Liver (tissue), 9 donors: ENCODE measurements around the gene LDHB. TPM values are rescaled to one million over a fixed set of nuclear protein-coding genes. Genes with fewer than 3 reads are reported as not detected.

Experiments
- DNase-seq: peaks from one replicate; pipeline ENCODE4 v3.0.0-alpha.2; 2017; ENCODE audit warnings: low spot score
- H3K27ac ChIP-seq, 2 donors: one replicate each; pipeline ENCODE4 v1.7.0; 2013; ENCODE audit warnings: inconsistent platforms in 2 of 2, low read length in 2 of 2, control low read depth in 1 of 2, low read depth in 1 of 2, mild to moderate bottlenecking in 1 of 2
- H3K27me3 ChIP-seq, 4 donors: one replicate each; pipeline versions ENCODE4 v1.6.1 to v1.7.0; 2013; ENCODE audit warnings: low read length in 3 of 4, inconsistent platforms in 1 of 4, mild to moderate bottlenecking in 1 of 4, moderate library complexity in 1 of 4; ENCODE audit not compliant: control insufficient read depth in 4 of 4, insufficient read depth in 4 of 4
- H3K36me3 ChIP-seq, 4 donors: one replicate each; pipeline versions ENCODE4 v1.6.1 to v1.7.0; 2013; ENCODE audit warnings: low read length in 3 of 4, mild to moderate bottlenecking in 3 of 4, low read depth in 1 of 4, moderate library complexity in 1 of 4; ENCODE audit not compliant: control insufficient read depth in 4 of 4, insufficient read depth in 3 of 4
- H3K4me1 ChIP-seq, 4 donors: one replicate each; pipeline versions ENCODE4 v1.6.1 to v1.7.0; 2013; ENCODE audit warnings: low read length in 3 of 4, mild to moderate bottlenecking in 3 of 4, moderate library complexity in 1 of 4; ENCODE audit not compliant: control insufficient read depth in 4 of 4, insufficient read depth in 4 of 4
- H3K4me3 ChIP-seq, 3 donors: one replicate each; pipeline versions ENCODE4 v1.6.1 to v1.7.0; 2013; ENCODE audit warnings: low read length in 3 of 3, control low read depth in 1 of 3, low read depth in 1 of 3, mild to moderate bottlenecking in 1 of 3
- H3K9ac ChIP-seq, 2 donors: one replicate each; pipeline ENCODE4 v1.7.0; 2013; ENCODE audit warnings: low read length in 2 of 2, mild to moderate bottlenecking in 2 of 2, moderate library complexity in 2 of 2, control low read depth in 1 of 2, low read depth in 1 of 2
- H3K9me3 ChIP-seq, 4 donors: one replicate each; pipeline versions ENCODE4 v1.6.1 to v1.7.0; 2013; ENCODE audit warnings: low read length in 3 of 4; ENCODE audit not compliant: control insufficient read depth in 4 of 4
- EGR1 ChIP-seq, 2 donors: IDR thresholded peaks; 2 replicates each; pipeline ENCODE4 v1.6.1; 2016 to 2018; ENCODE audit warnings: antibody characterized with exemption in 2 of 2, low read depth in 2 of 2
- FOXA1 ChIP-seq: IDR thresholded peaks from 2 replicates; pipeline ENCODE4 v1.6.1; 2016; ENCODE audit warnings: antibody characterized with exemption
- FOXA2 ChIP-seq: IDR thresholded peaks from 2 replicates; pipeline ENCODE4 v1.6.1; 2016; ENCODE audit warnings: antibody characterized with exemption
- GABPA ChIP-seq, 2 donors: IDR thresholded peaks in 1 of 2; conservative IDR thresholded peaks in 1 of 2; 2 replicates each; pipeline ENCODE4 v1.6.1; 2016; ENCODE audit warnings: antibody characterized with exemption in 2 of 2, mild to moderate bottlenecking in 1 of 2, moderate library complexity in 1 of 2
- HNF4A ChIP-seq, 2 donors: conservative IDR thresholded peaks; 2 replicates each; pipeline ENCODE4 v1.6.1; 2016; ENCODE audit warnings: antibody characterized with exemption in 2 of 2, mild to moderate bottlenecking in 2 of 2
- NR2F2 ChIP-seq: IDR thresholded peaks from 2 replicates; pipeline ENCODE4 v1.6.1; 2016; ENCODE audit warnings: antibody characterized with exemption
- RXRA ChIP-seq, 2 donors: IDR thresholded peaks; 2 replicates each; pipeline ENCODE4 v1.6.1; 2017 to 2018; ENCODE audit warnings: antibody characterized with exemption in 2 of 2, mild to moderate bottlenecking in 1 of 2
- SP1 ChIP-seq: IDR thresholded peaks from 2 replicates; pipeline ENCODE4 v1.6.1; 2018; ENCODE audit warnings: antibody characterized with exemption, mild to moderate bottlenecking
- TAF1 ChIP-seq: conservative IDR thresholded peaks from 2 replicates; pipeline ENCODE4 v1.6.1; 2016; ENCODE audit warnings: antibody characterized with exemption, mild to moderate bottlenecking
- YY1 ChIP-seq: IDR thresholded peaks from 2 replicates; pipeline ENCODE4 v1.6.1; 2016; ENCODE audit warnings: antibody characterized with exemption, mild to moderate bottlenecking
- WGBS: extraction: QIAGEN DNeasy Blood & Tissue Kit; methylation state at CpG from one replicate; pipeline ENCODE4 v1.1.7; 2013; 5-methylcytosine and 5-hydroxymethylcytosine counted together
- polyA plus RNA-seq, 2 donors: library from polyadenylated mRNA; stranded (reverse) in 1 of 2; unstranded in 1 of 2; fragments of 200-250 nt in 1 of 2; fragments of >200 nt in 1 of 2; fragmentation: Nextera tagmentation in 1 of 2; extraction: Ambion mirVana in 1 of 2; gene quantifications; one replicate each; pipeline versions ENCODE4 v1.2.1 to v1.2.3, GENCODE V29; 2013 to 2015
- total RNA-seq, 2 donors: library from RNA; depleted of rRNA; stranded (reverse); fragments of >200 nt; gene quantifications; one replicate each; pipeline ENCODE4 v1.2.3, GENCODE V29; 2014
- TF ChIP-seq, protein P1 (sequence below): IDR thresholded peaks from 2 replicates; pipeline ENCODE4 v1.6.1; 2016; ENCODE audit warnings: antibody characterized with exemption
- TF ChIP-seq, protein P2 (sequence below): fragments of 150-350 bp; IDR thresholded peaks from 2 replicates; pipeline ENCODE4 v1.5.1; 2017; ENCODE audit warnings: improper control_type of control experiment, low read depth, low read length; ENCODE audit not compliant: missing input control
- TF ChIP-seq, protein P3 (sequence below): IDR thresholded peaks from 2 replicates; pipeline ENCODE4 v1.6.1; 2016; ENCODE audit warnings: antibody characterized with exemption, mild to moderate bottlenecking
- TF ChIP-seq, protein P4 (sequence below): IDR thresholded peaks from 2 replicates; pipeline ENCODE4 v1.6.1; 2016; ENCODE audit warnings: antibody characterized with exemption
- donor health status: healthy.
- donor health status: healthy.
- donor health status: healthy.
- donor health status: healthy.
- donor health status: healthy.

LDHB gene
- total and polyA plus RNA-seq, 4 donors, result 20.9 to 99.7 (median 42.3) TPM

DNA sequence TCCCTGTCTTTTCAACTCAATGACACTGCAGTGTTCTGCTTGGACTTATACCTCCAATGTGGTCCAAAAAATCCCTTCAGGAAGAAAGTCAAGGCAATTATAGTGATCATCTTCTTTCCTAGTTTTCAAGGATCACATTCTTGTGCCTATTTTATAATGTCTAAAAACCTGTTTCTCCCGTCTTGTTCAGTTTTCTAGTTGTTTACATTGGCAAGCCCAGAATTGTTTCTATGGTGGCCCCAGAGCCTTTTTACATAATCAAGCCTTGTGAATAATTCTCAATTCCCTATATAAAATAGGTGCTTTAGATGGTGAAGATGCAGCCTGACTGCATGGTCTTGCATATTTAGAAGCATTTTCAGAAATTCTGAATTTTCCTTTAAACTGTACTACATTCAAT, 14.5 kb upstream of the LDHB start:
- 43% methylated on average over 1 of the region's 1 CpG for WGBS
- H3K9me3 ChIP-seq, result no peaks in the 10 kb centered on the region
- no peak overlapping the region for H3K9ac ChIP-seq
- H3K36me3 ChIP-seq, result no peaks in the 10 kb centered on the region
- no peak for DNase-seq
- H3K4me3 ChIP-seq, result no peak overlapping the region
- no peaks in the 10 kb centered on the region for H3K4me1 ChIP-seq
- H3K27ac ChIP-seq, result no peak overlapping the region
- TF ChIP-seq GABPA (IDR thresholded peaks at IDR 0.05 in 1 of 2, conservative IDR thresholded peaks at IDR 0.05 in 1 of 2) (no peak), TAF1 (no peak), FOXA1 (no peak), RXRA (IDR thresholded peaks at IDR 0.05) (no peak), NR2F2 (no peak), SP1 (no peak), EGR1 (IDR thresholded peaks at IDR 0.05; ENCODE audit: low read depth in 2 of 2) (no peak), FOXA2 (no peak)
- TF ChIP-seq, protein P1, sequence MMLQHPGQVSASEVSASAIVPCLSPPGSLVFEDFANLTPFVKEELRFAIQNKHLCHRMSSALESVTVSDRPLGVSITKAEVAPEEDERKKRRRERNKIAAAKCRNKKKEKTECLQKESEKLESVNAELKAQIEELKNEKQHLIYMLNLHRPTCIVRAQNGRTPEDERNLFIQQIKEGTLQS, result no peak
- TF ChIP-seq, protein P2, sequence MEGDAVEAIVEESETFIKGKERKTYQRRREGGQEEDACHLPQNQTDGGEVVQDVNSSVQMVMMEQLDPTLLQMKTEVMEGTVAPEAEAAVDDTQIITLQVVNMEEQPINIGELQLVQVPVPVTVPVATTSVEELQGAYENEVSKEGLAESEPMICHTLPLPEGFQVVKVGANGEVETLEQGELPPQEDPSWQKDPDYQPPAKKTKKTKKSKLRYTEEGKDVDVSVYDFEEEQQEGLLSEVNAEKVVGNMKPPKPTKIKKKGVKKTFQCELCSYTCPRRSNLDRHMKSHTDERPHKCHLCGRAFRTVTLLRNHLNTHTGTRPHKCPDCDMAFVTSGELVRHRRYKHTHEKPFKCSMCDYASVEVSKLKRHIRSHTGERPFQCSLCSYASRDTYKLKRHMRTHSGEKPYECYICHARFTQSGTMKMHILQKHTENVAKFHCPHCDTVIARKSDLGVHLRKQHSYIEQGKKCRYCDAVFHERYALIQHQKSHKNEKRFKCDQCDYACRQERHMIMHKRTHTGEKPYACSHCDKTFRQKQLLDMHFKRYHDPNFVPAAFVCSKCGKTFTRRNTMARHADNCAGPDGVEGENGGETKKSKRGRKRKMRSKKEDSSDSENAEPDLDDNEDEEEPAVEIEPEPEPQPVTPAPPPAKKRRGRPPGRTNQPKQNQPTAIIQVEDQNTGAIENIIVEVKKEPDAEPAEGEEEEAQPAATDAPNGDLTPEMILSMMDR, result no peak
- H3K27me3 ChIP-seq, result no peaks in the 10 kb centered on the region

DNA sequence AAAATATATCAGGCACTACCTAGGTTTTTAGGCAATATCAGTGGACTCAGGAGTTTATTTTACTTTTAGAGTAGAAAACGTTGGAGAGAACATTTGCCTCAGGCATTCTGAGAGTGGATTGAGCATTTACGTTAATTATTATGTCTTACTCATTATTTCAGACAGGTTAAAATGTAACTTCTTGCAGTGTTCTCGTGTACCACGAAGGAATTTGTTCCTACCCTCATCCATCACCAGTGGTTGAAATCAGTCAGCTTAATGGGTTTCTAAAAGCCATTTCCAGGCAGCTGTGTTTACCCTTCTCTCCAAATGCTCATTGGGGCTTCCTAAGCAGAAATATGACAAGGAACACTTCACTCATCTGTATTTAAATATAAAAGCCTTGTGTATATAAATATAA, 9.1 kb upstream of the LDHB start:
- H3K4me1 ChIP-seq, result no peaks in the 10 kb centered on the region
- DNase-seq, result no peak
- WGBS, result 60% methylated on average over 4 of the region's 4 CpGs

More for the DNA sequence above, 9.1 kb upstream of the LDHB start:
- no peak overlapping the region for H3K9ac ChIP-seq
- no peaks in the 10 kb centered on the region for H3K9me3 ChIP-seq
- no peak overlapping the region for H3K4me3 ChIP-seq
- no peak overlapping the region for H3K27ac ChIP-seq
- no peaks in the 10 kb centered on the region for H3K27me3 ChIP-seq
- TF ChIP-seq, protein P1, result no peak
- TF ChIP-seq, protein P2, result no peak
- TF ChIP-seq, protein P3, sequence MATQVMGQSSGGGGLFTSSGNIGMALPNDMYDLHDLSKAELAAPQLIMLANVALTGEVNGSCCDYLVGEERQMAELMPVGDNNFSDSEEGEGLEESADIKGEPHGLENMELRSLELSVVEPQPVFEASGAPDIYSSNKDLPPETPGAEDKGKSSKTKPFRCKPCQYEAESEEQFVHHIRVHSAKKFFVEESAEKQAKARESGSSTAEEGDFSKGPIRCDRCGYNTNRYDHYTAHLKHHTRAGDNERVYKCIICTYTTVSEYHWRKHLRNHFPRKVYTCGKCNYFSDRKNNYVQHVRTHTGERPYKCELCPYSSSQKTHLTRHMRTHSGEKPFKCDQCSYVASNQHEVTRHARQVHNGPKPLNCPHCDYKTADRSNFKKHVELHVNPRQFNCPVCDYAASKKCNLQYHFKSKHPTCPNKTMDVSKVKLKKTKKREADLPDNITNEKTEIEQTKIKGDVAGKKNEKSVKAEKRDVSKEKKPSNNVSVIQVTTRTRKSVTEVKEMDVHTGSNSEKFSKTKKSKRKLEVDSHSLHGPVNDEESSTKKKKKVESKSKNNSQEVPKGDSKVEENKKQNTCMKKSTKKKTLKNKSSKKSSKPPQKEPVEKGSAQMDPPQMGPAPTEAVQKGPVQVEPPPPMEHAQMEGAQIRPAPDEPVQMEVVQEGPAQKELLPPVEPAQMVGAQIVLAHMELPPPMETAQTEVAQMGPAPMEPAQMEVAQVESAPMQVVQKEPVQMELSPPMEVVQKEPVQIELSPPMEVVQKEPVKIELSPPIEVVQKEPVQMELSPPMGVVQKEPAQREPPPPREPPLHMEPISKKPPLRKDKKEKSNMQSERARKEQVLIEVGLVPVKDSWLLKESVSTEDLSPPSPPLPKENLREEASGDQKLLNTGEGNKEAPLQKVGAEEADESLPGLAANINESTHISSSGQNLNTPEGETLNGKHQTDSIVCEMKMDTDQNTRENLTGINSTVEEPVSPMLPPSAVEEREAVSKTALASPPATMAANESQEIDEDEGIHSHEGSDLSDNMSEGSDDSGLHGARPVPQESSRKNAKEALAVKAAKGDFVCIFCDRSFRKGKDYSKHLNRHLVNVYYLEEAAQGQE, result no peak
- TF ChIP-seq YY1 (no peak), FOXA1 (no peak), HNF4A (conservative IDR thresholded peaks at IDR 0.05) (no peak)
- TF ChIP-seq, protein P4, sequence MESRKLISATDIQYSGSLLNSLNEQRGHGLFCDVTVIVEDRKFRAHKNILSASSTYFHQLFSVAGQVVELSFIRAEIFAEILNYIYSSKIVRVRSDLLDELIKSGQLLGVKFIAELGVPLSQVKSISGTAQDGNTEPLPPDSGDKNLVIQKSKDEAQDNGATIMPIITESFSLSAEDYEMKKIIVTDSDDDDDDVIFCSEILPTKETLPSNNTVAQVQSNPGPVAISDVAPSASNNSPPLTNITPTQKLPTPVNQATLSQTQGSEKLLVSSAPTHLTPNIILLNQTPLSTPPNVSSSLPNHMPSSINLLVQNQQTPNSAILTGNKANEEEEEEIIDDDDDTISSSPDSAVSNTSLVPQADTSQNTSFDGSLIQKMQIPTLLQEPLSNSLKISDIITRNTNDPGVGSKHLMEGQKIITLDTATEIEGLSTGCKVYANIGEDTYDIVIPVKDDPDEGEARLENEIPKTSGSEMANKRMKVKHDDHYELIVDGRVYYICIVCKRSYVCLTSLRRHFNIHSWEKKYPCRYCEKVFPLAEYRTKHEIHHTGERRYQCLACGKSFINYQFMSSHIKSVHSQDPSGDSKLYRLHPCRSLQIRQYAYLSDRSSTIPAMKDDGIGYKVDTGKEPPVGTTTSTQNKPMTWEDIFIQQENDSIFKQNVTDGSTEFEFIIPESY, result no peak
- no peaks in the 10 kb centered on the region for H3K36me3 ChIP-seq
